HG02885 (cell line): ENCODE data around the gene FIGN.

Source experiments
- ATAC-seq: cut with Tn5 transposase; IDR thresholded peaks from one replicate; pipeline ENCODE4 v1.9.1; 2021; ENCODE audit warnings: mild to moderate bottlenecking; ENCODE audit not compliant: unreplicated experiment, poor library complexity

FIGN gene

GRCh38 chr2:163591461-163591860, 144.3 kb downstream of the FIGN start:
- ATAC-seq = no peak

GRCh38 chr2:163580757-163581156, 155.1 kb downstream of the FIGN start:
- ATAC-seq = no peak

- no peak for ATAC-seq
Observed at GRCh38 chr2:163574309-163574708, 161.5 kb downstream of the FIGN start.

- ATAC-seq = no peak
Observed at GRCh38 chr2:163573652-163574051, 162.2 kb downstream of the FIGN start.

- ATAC-seq = no peak
Observed at GRCh38 chr2:163572850-163573249, 163.0 kb downstream of the FIGN start.

GRCh38 chr2:163571423-163572102, 164.2 kb downstream of the FIGN start:
- no peak for ATAC-seq

GRCh38 chr2:163570391-163570790, 165.4 kb downstream of the FIGN start:
- ATAC-seq = no peak

- ATAC-seq = no peak
Observed at GRCh38 chr2:163565192-163565591, 170.6 kb downstream of the FIGN start.

GRCh38 chr2:163564236-163564635, 171.6 kb downstream of the FIGN start:
- ATAC-seq = no peak

- ATAC-seq = no peak
Observed at GRCh38 chr2:163563336-163563735, 172.5 kb downstream of the FIGN start.

- no peak for ATAC-seq
Observed at GRCh38 chr2:163558251-163559021, 177.4 kb downstream of the FIGN start.

- no peak for ATAC-seq
Observed at GRCh38 chr2:163556511-163556910, 179.3 kb downstream of the FIGN start.

- no peak for ATAC-seq
Observed at GRCh38 chr2:163554864-163555263, 180.9 kb downstream of the FIGN start.

- ATAC-seq = no peak
Observed at GRCh38 chr2:163553601-163554000, 182.2 kb downstream of the FIGN start.

- no peak for ATAC-seq
Observed at GRCh38 chr2:163552758-163553157, 183.1 kb downstream of the FIGN start.

GRCh38 chr2:163551616-163552373, 184.0 kb downstream of the FIGN start:
- no peak for ATAC-seq

GRCh38 chr2:163548970-163549369, 186.8 kb downstream of the FIGN start:
- ATAC-seq = no peak
